OCI-LY7 (cell line): ENCODE data around the gene KICS2.

Experiments
- CTCF ChIP-seq: fragments of 200-600 bp; sonication (generic); conservative IDR thresholded peaks from 2 replicates; pipeline ENCODE4 v1.5.1; 2014; ENCODE audit warnings: mild to moderate bottlenecking, antibody characterized with exemption, low read length, moderate library complexity, mixed read lengths
- EZH2phosphoT487 ChIP-seq: fragments of 200-600 bp; sonication (generic); IDR thresholded peaks from 2 replicates; pipeline ENCODE4 v1.6.1; 2018; ENCODE audit warnings: low read depth, borderline replicate concordance, mild to moderate bottlenecking, mixed run types, antibody characterized with exemption, low read length, moderate library complexity, mixed read lengths

- TF ChIP-seq EZH2phosphoT487 (no peak), CTCF (no peak)
Observed at GRCh38 chr12:64218597-64218996, 3.5 kb downstream of the KICS2 start.
